Measurements from ENCODE around the gene PIP5K1A. TPM values are rescaled to one million over a fixed set of nuclear protein-coding genes. Genes with fewer than 3 reads are reported as not detected.

The PIP5K1A gene
- total RNA-seq, 1 donor: 56.4 TPM

DNA sequence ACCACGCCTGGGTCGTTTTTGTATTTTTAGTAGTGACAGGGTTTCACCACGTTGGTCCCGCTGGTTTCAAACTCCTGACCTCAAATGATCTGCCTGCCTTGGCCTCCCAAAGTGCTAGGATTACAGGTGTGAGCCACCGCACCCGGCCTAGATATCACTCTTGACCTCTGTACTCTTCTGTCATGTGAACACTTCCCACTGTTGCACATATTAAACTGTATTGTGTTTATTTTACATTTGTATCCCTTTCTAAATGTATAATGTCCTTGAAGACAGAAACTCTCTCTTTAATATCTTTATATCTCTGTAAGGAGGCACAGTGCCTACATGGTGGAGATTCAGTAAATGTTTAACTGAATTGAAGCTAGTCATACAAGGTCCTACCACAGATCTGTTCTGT lies 36.9 kb downstream of the PIP5K1A start:
- TF ChIP-seq, protein P1, sequence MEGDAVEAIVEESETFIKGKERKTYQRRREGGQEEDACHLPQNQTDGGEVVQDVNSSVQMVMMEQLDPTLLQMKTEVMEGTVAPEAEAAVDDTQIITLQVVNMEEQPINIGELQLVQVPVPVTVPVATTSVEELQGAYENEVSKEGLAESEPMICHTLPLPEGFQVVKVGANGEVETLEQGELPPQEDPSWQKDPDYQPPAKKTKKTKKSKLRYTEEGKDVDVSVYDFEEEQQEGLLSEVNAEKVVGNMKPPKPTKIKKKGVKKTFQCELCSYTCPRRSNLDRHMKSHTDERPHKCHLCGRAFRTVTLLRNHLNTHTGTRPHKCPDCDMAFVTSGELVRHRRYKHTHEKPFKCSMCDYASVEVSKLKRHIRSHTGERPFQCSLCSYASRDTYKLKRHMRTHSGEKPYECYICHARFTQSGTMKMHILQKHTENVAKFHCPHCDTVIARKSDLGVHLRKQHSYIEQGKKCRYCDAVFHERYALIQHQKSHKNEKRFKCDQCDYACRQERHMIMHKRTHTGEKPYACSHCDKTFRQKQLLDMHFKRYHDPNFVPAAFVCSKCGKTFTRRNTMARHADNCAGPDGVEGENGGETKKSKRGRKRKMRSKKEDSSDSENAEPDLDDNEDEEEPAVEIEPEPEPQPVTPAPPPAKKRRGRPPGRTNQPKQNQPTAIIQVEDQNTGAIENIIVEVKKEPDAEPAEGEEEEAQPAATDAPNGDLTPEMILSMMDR (IDR thresholded peaks at IDR 0.05; ENCODE audit: insufficient read depth, low read length): no peak
- H3K4me3 ChIP-seq (ENCODE audit: low read depth, low read length): no peak overlapping the region
- DNase-seq (ENCODE audit: low read depth): no peak

DNA sequence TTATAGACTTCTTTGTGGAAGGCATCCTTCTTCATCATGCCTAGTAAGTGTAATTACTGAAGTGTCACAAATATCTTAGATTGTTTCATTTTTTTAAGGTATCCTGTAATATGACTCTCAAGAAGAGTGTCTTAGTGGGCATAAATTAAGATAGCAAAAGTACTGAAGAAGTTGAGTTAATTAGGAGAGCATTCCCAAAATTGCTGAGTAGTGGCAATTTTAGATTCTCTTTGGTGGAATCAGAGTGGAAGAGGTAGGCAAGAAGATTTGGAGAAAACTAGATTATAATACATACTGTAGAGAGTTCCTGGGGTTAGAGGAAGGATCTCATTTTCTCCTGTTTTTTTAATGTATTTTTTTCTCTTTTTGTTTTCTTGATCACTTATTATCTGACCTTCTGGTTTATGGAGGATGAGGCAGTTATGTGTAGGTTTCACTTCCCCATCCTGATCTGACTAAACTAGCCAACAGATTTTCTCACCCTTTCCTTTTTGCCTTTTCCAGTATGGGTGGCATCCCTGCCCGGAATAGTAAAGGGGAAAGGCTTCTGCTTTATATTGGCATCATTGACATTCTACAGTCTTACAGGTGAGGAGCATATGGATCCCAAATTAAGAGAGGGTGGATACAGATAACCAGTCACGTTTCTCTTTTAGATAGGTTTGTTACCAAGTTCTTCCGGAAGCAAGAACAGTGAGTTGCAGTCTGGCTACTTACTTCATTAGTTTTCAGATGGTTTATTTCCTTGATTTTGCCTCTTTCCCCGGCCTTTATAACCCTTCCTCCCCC lies 39.5 kb downstream of the PIP5K1A start:
- H3K4me3 ChIP-seq (ENCODE audit: low read depth, low read length): no peak overlapping the region
- DNase-seq (ENCODE audit: low read depth): no peak
- TF ChIP-seq, protein P1 (IDR thresholded peaks at IDR 0.05; ENCODE audit: insufficient read depth, low read length): no peak

DNA sequence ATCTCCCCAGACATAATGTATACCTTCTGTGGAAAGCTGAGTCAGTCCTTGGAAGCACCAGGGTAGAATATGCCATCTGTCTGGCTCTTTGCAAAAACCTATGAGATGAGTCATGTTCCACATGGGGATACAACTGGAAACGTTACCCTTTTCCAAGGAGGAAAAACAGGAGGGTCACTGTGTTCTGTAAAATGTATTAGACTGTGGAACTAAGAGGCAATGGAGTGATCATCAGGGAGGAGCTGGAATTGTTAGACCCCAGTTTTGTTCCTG lies 40.1 kb downstream of the PIP5K1A start:
- DNase-seq (ENCODE audit: low read depth): peak; percentile 88
- TF ChIP-seq, protein P1 (IDR thresholded peaks at IDR 0.05; ENCODE audit: insufficient read depth, low read length): no peak
- no peak overlapping the region for H3K4me3 ChIP-seq (ENCODE audit: low read depth, low read length)

DNA sequence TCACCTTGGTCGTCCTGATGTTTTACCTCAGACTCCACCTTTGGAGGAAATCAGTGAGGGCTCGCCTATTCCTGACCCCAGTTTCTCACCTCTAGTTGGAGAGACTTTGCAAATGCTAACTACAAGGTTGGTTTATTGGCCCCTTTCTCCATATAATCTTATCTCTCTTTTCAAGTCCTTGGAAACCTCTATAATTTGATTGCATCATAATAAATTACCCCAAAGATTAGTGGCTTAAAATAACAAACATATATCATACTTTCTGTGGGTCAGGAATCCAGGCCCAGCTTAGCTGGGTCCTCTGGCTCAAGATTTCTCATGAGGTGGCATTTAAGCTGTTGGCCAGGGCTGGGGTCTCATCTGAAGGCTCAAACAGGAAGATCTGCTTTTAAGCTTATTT lies 44.1 kb downstream of the PIP5K1A start:
- TF ChIP-seq, protein P1 (IDR thresholded peaks at IDR 0.05; ENCODE audit: insufficient read depth, low read length): no peak
- no peak overlapping the region for H3K4me3 ChIP-seq (ENCODE audit: low read depth, low read length)
- peak; percentile 19 for DNase-seq (ENCODE audit: low read depth)

DNA sequence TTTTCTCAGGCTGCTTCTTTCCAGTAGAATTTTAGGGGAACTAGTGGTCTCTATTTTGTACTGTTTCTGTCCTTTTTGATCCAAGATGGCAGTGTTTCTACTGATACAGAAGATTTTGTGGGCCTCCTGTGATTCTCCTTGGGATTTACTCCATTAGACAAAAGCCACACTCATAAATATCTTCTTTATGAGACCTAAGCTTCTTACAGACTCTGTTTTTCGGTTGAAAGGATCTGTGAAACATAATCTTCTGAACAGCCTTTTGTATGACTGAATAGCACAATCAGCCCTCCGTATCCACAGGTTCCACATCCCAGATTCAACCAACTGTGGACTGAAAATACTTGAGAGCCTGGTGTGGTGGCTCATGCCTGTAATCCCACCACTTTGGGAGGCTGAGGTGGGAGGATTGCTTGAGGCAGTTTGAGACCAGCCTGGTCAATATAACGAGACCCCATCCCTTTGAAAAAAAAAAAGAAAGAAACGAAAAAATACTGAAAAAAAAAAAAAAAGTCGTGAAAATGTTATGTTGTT lies 45.4 kb downstream of the PIP5K1A start:
- DNase-seq (ENCODE audit: low read depth): no peak
- no peak overlapping the region for H3K4me3 ChIP-seq (ENCODE audit: low read depth, low read length)
- TF ChIP-seq, protein P1 (IDR thresholded peaks at IDR 0.05; ENCODE audit: insufficient read depth, low read length): no peak

DNA sequence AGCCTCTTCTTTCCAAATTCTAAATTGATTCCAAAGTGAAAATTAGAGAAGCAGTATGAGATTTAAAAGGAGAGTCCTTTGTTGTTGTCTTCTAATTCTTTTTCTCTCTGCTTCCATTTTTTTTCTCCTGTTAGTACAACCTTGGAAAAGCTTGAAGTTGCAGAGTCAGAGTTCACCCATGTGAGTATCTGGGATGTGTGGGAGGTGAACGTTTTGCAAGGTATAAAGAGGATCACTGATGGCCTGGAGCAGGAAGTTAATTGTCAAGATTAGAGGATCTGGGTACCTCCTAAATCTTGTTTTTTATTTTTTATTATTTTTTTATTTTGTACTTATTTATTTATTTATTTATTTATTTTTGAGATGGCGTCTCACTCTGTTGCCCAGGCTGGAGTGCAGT lies 48.4 kb downstream of the PIP5K1A start:
- DNase-seq (ENCODE audit: low read depth): no peak
- H3K4me3 ChIP-seq (ENCODE audit: low read depth, low read length): no peak overlapping the region
- TF ChIP-seq, protein P1 (IDR thresholded peaks at IDR 0.05; ENCODE audit: insufficient read depth, low read length): no peak
